Measurements from ENCODE around the gene ZNRF1.

DNA sequence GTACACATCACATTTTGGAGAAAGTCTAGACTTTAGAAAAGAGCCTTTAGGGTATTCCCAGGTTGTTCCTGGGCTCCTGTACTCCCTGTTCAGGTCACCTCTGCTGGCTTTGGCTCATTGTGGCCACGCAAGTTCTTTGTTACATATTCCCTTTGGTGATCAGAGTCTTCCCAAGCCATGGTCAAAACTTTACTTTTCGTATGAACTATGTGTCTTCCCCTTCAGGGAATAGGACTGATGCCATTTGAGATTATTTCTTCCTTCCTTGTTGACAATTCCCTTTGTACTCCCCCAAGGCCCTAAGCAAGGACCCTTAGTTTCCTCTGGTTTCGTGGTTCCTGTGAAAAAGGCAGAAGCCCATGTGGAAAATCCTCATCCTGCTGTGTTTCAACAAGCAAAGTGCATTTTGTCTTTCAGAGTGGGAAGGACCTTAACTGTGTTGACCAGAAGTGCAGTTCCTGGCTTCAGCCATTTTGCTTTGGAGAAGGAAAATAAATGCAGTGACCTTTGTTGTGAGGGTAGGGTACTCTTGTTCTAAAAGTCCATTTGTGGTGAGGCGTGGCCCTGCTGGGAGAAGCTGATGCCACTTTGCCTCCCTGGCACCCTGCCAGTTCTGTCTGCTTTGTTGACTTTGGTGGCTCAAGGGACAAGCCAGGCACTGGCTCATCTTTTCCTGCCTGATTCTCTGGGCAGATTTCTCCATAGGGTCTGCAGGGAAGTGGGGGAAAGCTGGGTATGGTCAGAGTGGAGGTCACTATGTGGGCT is 55.1 kb downstream of the ZNRF1 start:
- TF ChIP-seq, protein P1, sequence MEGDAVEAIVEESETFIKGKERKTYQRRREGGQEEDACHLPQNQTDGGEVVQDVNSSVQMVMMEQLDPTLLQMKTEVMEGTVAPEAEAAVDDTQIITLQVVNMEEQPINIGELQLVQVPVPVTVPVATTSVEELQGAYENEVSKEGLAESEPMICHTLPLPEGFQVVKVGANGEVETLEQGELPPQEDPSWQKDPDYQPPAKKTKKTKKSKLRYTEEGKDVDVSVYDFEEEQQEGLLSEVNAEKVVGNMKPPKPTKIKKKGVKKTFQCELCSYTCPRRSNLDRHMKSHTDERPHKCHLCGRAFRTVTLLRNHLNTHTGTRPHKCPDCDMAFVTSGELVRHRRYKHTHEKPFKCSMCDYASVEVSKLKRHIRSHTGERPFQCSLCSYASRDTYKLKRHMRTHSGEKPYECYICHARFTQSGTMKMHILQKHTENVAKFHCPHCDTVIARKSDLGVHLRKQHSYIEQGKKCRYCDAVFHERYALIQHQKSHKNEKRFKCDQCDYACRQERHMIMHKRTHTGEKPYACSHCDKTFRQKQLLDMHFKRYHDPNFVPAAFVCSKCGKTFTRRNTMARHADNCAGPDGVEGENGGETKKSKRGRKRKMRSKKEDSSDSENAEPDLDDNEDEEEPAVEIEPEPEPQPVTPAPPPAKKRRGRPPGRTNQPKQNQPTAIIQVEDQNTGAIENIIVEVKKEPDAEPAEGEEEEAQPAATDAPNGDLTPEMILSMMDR (IDR thresholded peaks at IDR 0.05): no peak
- no peak for TF ChIP-seq POLR2AphosphoS5 (IDR thresholded peaks at IDR 0.05)
- TF ChIP-seq POLR2A (IDR thresholded peaks at IDR 0.05): no peak
- no peak for TF ChIP-seq EP300 (IDR thresholded peaks at IDR 0.05)

All from stomach (tissue), 4 donors.